IMR-90 (cell line): ENCODE data around the gene CALCOCO2. TPM values are rescaled to one million over a fixed set of nuclear protein-coding genes. Genes with fewer than 3 reads are reported as not detected.

Source experiments
- ATAC-seq: fragments of 200-7000 bp; cut with Tn5 transposase; 2 replicates; pipeline ENCODE4 v1.9.1; 2020; ENCODE audit warnings: low read depth, mild to moderate bottlenecking, moderate library complexity
- BruUV-seq: library from RNA; stranded (reverse); fragments of 400-500 nt; replicated peaks from 2 replicates; lab custom pipeline; 2021; lab: Mats Ljungman, UMichigan
- CTCF ChIA-PET: fragments of 300-600 bp; formaldehyde crosslinking; extraction: SDS; loops from one replicate; lab custom pipeline; 2021; ENCODE audit warnings: antibody characterized with exemption; lab: Yijun Ruan, JAX
- POLR2A ChIA-PET: fragments of 300-600 bp; sonication (Branson Sonifier 250); formaldehyde crosslinking; loops from one replicate; lab custom pipeline; 2022; ENCODE audit warnings: antibody characterized with exemption; ENCODE audit not compliant: unreplicated experiment; lab: Charles Lee
- DNase-seq: peaks from one replicate; pipeline ENCODE4 v3.0.0; 2013
- H2AFZ ChIP-seq: replicated peaks from 2 replicates; pipeline ENCODE3; 2013; ENCODE audit warnings: low read length, mild to moderate bottlenecking; ENCODE audit not compliant: poor library complexity
- H2AK5ac ChIP-seq: 2 replicates; pipeline ENCODE4 v1.6.1; 2013; ENCODE audit warnings: low read depth, low read length, inconsistent platforms
- H2AK9ac ChIP-seq: replicated peaks from 2 replicates; pipeline ENCODE3; 2013; ENCODE audit warnings: mild to moderate bottlenecking, low read depth, low read length, moderate library complexity; ENCODE audit not compliant: poor library complexity
- H2BK120ac ChIP-seq: 2 replicates; pipeline ENCODE4 v1.6.1; 2013; ENCODE audit warnings: low read depth, low read length, inconsistent platforms
- H2BK15ac ChIP-seq: 3 replicates; pipeline ENCODE4 v1.6.1; 2013; ENCODE audit warnings: low read depth, low read length, inconsistent platforms
- H2BK20ac ChIP-seq: 2 replicates; pipeline ENCODE4 v1.6.1; 2013; ENCODE audit warnings: low read depth, mild to moderate bottlenecking, inconsistent platforms, low read length, moderate library complexity
- H2BK5ac ChIP-seq: 2 replicates; pipeline ENCODE4 v1.6.1; 2013; ENCODE audit warnings: mild to moderate bottlenecking, low read depth, low read length, inconsistent platforms; ENCODE audit not compliant: poor library complexity, severe bottlenecking
- H3K14ac ChIP-seq: replicated peaks from 2 replicates; pipeline ENCODE4 v1.6.1; 2013; ENCODE audit warnings: low read depth, low read length, inconsistent platforms
- H3K18ac ChIP-seq: 2 replicates; pipeline ENCODE4 v1.6.1; 2013; ENCODE audit warnings: low read depth, low read length, control low read depth
- H3K23ac ChIP-seq: 2 replicates; pipeline ENCODE4 v1.6.1; 2013; ENCODE audit warnings: low read depth, low read length, inconsistent platforms
- H3K27ac ChIP-seq: 2 replicates; pipeline ENCODE4 v1.5.1; 2013; ENCODE audit warnings: mild to moderate bottlenecking, control low read depth, low read length; ENCODE audit not compliant: insufficient read depth
- H3K27me3 ChIP-seq: 2 replicates; pipeline ENCODE4 v1.6.1; 2013; ENCODE audit warnings: low read length; ENCODE audit not compliant: control insufficient read depth, insufficient read depth
- H3K36me3 ChIP-seq: 2 replicates; pipeline ENCODE4 v1.6.1; 2013; ENCODE audit warnings: low read length, mixed read lengths; ENCODE audit not compliant: control insufficient read depth, insufficient read depth
- H3K4ac ChIP-seq: 2 replicates; pipeline ENCODE4 v1.6.1; 2013; ENCODE audit warnings: low read depth, low read length, inconsistent platforms
- H3K4me1 ChIP-seq: 2 replicates; pipeline ENCODE4 v1.6.1; 2013; ENCODE audit warnings: low read length, mixed read lengths; ENCODE audit not compliant: control insufficient read depth, insufficient read depth
- H3K4me2 ChIP-seq: 2 replicates; pipeline ENCODE4 v1.6.1; 2013; ENCODE audit warnings: low read depth, mild to moderate bottlenecking, control low read depth, low read length, moderate library complexity
- H3K4me3 ChIP-seq: 2 replicates; pipeline ENCODE4 v1.5.1; 2013; ENCODE audit warnings: low read depth, mild to moderate bottlenecking, control low read depth, low read length, moderate library complexity; ENCODE audit not compliant: insufficient read depth
- H3K56ac ChIP-seq: 2 replicates; pipeline ENCODE4 v1.6.1; 2013; ENCODE audit warnings: low read length, inconsistent platforms; ENCODE audit not compliant: insufficient read depth; ENCODE audit errors: extremely low read depth
- H3K79me1 ChIP-seq, 2 experiments: 2 replicates each; pipeline ENCODE4 v1.6.1; 2013; ENCODE audit warnings: low read length in 2 of 2, inconsistent platforms in 1 of 2, low read depth in 1 of 2
- H3K9ac ChIP-seq: 2 replicates; pipeline ENCODE4 v1.6.1; 2013; ENCODE audit warnings: low read depth, low read length, control low read depth
- H3K9me1 ChIP-seq: 2 replicates; pipeline ENCODE4 v1.6.1; 2013; ENCODE audit warnings: low read length, inconsistent platforms; ENCODE audit not compliant: insufficient read depth
- H3K9me3 ChIP-seq: 2 replicates; pipeline ENCODE4 v1.6.1; 2013; ENCODE audit warnings: low read length; ENCODE audit not compliant: control insufficient read depth, insufficient read depth
- H4K20me1 ChIP-seq: 2 replicates; pipeline ENCODE4 v1.6.1; 2013; ENCODE audit warnings: low read length, inconsistent platforms; ENCODE audit not compliant: insufficient read depth
- H4K5ac ChIP-seq: 2 replicates; pipeline ENCODE4 v1.6.1; 2013; ENCODE audit warnings: mild to moderate bottlenecking, low read depth, low read length, control low read depth
- H4K8ac ChIP-seq, 2 experiments: 2 replicates each; pipeline ENCODE4 v1.6.1; 2013; ENCODE audit warnings: low read depth in 2 of 2, low read length in 2 of 2, control low read depth in 1 of 2, inconsistent platforms in 1 of 2
- H4K91ac ChIP-seq: 2 replicates; pipeline ENCODE4 v1.6.1; 2013; ENCODE audit warnings: low read depth, low read length, inconsistent platforms; ENCODE audit not compliant: insufficient read depth
- CHD1 ChIP-seq: IDR thresholded peaks from 2 replicates; pipeline ENCODE4 v1.6.1; 2012; ENCODE audit warnings: low read depth, low read length, improper control_type of control experiment
- RAD21 ChIP-seq: IDR thresholded peaks from 2 replicates; pipeline ENCODE4 v1.6.1; 2012; ENCODE audit warnings: low read length, improper control_type of control experiment
- WGBS, 2 experiments: methylation state at CpG; one replicate each; pipeline versions ENCODE4 v1.1.5 to v1.1.7; 2013; ENCODE audit warnings: missing lambda C conversion rate in 2 of 2; ENCODE audit not compliant: insufficient read length in 1 of 2; ENCODE audit errors: extremely low coverage in 2 of 2; 5-methylcytosine and 5-hydroxymethylcytosine counted together
- dilution Hi-C: fragments of 300-500 bp; cut with HindIII; formaldehyde crosslinking; loops from one replicate; pipeline ENCODE4 v1.14.3; 2018; ENCODE audit warnings: low sequenced_read_pairs; ENCODE audit not compliant: unreplicated experiment
- in situ Hi-C: fragments of 300-500 bp; cut with MboI; formaldehyde crosslinking; loops from 3 replicates; pipeline ENCODE4 v1.14.3; 2019; ENCODE audit warnings: low sequenced_read_pairs, inconsistent platforms, mixed read lengths
- intact Hi-C: fragments of 100-400 bp; cut with micrococcal nuclease; formaldehyde crosslinking; loops from 2 replicates; pipeline ENCODE4 v1.10.0; 2022
- polyA plus RNA-seq, 3 experiments: library from polyadenylated mRNA; depleted of rRNA; stranded (reverse); fragments of >200 nt; gene quantifications; 2 replicates each; pipeline ENCODE4 v1.2.3, GENCODE V29; 2012; ENCODE audit warnings: low replicate concordance in 1 of 3
- total RNA-seq: library from RNA; depleted of rRNA; stranded (reverse); fragments of >200 nt; gene quantifications from 2 replicates; pipeline ENCODE4 v1.2.3, GENCODE V29; 2012
- TF ChIP-seq, protein P1 (sequence below): conservative IDR thresholded peaks from 2 replicates; pipeline ENCODE4 v1.5.1; 2012; ENCODE audit warnings: mild to moderate bottlenecking, low read depth, low read length, improper control_type of control experiment

CALCOCO2 gene
- total and polyA plus RNA-seq, 2 of the 4 experiments (the other 2 are of a cell fraction) = 35.9 to 53.4 TPM

DNA sequence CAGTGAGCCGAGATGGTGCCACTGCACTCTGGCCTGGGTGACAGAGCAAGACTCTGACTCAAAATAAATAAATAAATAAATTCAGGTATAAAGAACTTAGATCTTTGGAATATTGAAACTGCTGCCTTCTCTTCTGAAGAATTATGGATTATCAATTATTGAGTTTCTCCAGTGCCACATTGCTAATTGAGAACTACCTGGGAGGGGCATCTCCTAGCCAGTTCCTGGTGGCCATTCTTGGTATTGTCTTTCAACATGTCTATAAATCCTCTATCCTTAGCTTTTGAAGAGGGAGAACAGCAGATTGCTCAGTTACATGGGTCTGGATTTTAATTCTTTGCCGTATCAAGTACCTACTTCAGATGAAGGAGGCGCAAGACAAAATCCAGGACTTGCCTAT is 29.2 kb downstream of the CALCOCO2 start:
- WGBS, 2 experiments = no CpG with 5 or more reads among the region's 3 CpGs
- Histone ChIP-seq H3K4ac (no peak overlapping the region), H2AK9ac (no peak overlapping the region), H4K20me1 (no peaks in the 10 kb centered on the region), H3K56ac (no peak overlapping the region), H3K9ac (no peak overlapping the region), H3K4me1 (no peaks in the 10 kb centered on the region), H4K91ac (no peak overlapping the region), H3K27ac (no peak overlapping the region), H2BK15ac (no peak overlapping the region), H3K23ac (no peak overlapping the region), H3K27me3 (no peaks in the 10 kb centered on the region), H3K79me1 (no peaks in the 10 kb centered on the region), H3K18ac (no peak overlapping the region), H2AFZ (no peak overlapping the region), H3K9me3 (no peaks in the 10 kb centered on the region), H3K4me3 (no peak overlapping the region), H3K4me2 (no peak overlapping the region), H2AK5ac (no peak overlapping the region), H3K9me1 (no peaks in the 10 kb centered on the region), H2BK5ac (no peak overlapping the region), H4K8ac (no peak overlapping the region), H3K36me3 (peaks cover 42% of the 10 kb centered on the region), H2BK120ac (no peak overlapping the region), H4K5ac (no peak overlapping the region), H2BK20ac (no peak overlapping the region), H3K14ac (no peak overlapping the region)
- ChIA-PET CTCF (no interaction called here), POLR2A (no interaction called here)
- ATAC-seq (no peak), DNase-seq (no peak)
- in situ Hi-C loops (no loop called here), dilution Hi-C loops (no loop called here), intact Hi-C loops (no loop called here)
- TF ChIP-seq, protein P1, sequence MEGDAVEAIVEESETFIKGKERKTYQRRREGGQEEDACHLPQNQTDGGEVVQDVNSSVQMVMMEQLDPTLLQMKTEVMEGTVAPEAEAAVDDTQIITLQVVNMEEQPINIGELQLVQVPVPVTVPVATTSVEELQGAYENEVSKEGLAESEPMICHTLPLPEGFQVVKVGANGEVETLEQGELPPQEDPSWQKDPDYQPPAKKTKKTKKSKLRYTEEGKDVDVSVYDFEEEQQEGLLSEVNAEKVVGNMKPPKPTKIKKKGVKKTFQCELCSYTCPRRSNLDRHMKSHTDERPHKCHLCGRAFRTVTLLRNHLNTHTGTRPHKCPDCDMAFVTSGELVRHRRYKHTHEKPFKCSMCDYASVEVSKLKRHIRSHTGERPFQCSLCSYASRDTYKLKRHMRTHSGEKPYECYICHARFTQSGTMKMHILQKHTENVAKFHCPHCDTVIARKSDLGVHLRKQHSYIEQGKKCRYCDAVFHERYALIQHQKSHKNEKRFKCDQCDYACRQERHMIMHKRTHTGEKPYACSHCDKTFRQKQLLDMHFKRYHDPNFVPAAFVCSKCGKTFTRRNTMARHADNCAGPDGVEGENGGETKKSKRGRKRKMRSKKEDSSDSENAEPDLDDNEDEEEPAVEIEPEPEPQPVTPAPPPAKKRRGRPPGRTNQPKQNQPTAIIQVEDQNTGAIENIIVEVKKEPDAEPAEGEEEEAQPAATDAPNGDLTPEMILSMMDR = 0 out of 2 replicates have a peak, but pooled peaks have one; percentile 15
- TF ChIP-seq CHD1 (no peak), RAD21 (0 out of 2 replicates have a peak, but pooled peaks have one; percentile 3)
- no TSS peak for BruUV-seq
